IgD-negative memory B cell (primary cell): ENCODE measurements around the gene KRT9. TPM values are rescaled to one million over a fixed set of nuclear protein-coding genes. Genes with fewer than 3 reads are reported as not detected.
"Not testable (repeated sequence)": the region's sequence is repeated elsewhere in the genome, so short reads cannot be mapped to it uniquely, and the experiment has no call there.

Source experiments
- H3K27ac Mint-ChIP-seq, 3 donors: one replicate each; pipeline ENCODE4 v1.8.0; 2020 to 2022; ENCODE audit warnings: mild to moderate bottlenecking in 3 of 3, mixed read lengths in 3 of 3, moderate library complexity in 1 of 3
- H3K27me3 Mint-ChIP-seq: one replicate; pipeline ENCODE4 v1.8.0; 2021; ENCODE audit warnings: mixed read lengths
- H3K36me3 Mint-ChIP-seq: one replicate; pipeline ENCODE4 v1.8.0; 2020; ENCODE audit warnings: mild to moderate bottlenecking, mixed read lengths
- H3K4me1 Mint-ChIP-seq, 3 donors: one replicate each; pipeline ENCODE4 v1.8.0; 2020 to 2022; ENCODE audit warnings: mixed read lengths in 3 of 3, mild to moderate bottlenecking in 1 of 3
- H3K4me3 Mint-ChIP-seq, 4 donors: one replicate each; pipeline ENCODE4 v1.8.0; 2020 to 2022; ENCODE audit warnings: mild to moderate bottlenecking in 4 of 4, mixed read lengths in 4 of 4, moderate library complexity in 3 of 4
- H3K9me3 Mint-ChIP-seq, 3 donors: one replicate each; pipeline ENCODE4 v1.8.0; 2020 to 2021; ENCODE audit warnings: mixed read lengths in 3 of 3, mild to moderate bottlenecking in 1 of 3
- polyA plus RNA-seq: library from polyadenylated mRNA; unstranded; fragments of 300-500 nt; fragmentation: Illumina TruSeq; gene quantifications from one replicate; pipeline ENCODE4 v1.2.3, GENCODE V29; 2021

The KRT9 gene
- polyA plus RNA-seq, 1 donor from 2014 or later, result not detected

DNA sequence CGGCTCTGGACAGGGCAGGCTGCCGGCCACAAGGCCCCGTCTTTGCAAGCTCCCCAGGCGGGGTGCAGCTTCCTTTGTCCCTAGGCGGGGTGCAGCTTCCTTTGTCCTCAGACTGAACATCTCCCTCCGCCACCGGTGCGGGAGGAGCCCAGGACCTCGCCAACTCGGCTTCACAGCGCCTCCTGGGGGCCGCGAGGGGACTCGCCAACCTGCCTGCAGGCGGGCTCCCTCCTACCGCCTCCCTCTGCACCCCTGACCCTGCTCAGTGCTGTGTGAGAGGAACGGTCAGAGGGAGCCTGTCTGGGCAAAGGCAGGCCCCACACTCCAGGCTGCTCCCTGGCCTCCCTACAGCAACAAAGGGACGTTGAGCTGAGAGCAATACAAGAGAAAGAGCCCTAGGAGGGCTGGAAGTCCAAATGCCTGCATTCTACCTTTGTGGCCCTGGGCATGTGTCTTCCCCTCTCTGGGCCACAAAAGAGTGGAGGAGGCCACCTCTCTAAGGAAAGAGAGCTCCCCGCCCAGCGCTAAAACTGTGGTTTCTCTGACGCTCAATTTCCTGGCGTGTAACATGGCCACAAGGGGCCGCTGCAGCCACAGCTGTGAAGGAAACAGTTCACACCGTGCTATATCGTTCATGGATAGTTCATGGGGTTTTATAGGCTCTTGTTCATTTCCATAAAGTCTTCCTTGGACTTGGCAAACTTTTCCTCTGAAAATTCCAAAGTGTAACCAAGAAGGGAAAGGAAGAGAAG, 22.8 kb downstream of the KRT9 start:
- Mint-ChIP-seq H3K27me3 (peaks cover 21% of the 10 kb centered on the region), H3K9me3 (peaks cover 0 to 3% (median 0%) of the 10 kb centered on the region in 3 donors), H3K4me3 (peak overlapping the region in 2 of 4 donors; percentile 25 to 88), H3K4me1 (peaks cover 4 to 7% (median 5%) of the 10 kb centered on the region in 3 donors), H3K27ac (no peak overlapping the region), H3K36me3 (peaks cover 2% of the 10 kb centered on the region)

DNA sequence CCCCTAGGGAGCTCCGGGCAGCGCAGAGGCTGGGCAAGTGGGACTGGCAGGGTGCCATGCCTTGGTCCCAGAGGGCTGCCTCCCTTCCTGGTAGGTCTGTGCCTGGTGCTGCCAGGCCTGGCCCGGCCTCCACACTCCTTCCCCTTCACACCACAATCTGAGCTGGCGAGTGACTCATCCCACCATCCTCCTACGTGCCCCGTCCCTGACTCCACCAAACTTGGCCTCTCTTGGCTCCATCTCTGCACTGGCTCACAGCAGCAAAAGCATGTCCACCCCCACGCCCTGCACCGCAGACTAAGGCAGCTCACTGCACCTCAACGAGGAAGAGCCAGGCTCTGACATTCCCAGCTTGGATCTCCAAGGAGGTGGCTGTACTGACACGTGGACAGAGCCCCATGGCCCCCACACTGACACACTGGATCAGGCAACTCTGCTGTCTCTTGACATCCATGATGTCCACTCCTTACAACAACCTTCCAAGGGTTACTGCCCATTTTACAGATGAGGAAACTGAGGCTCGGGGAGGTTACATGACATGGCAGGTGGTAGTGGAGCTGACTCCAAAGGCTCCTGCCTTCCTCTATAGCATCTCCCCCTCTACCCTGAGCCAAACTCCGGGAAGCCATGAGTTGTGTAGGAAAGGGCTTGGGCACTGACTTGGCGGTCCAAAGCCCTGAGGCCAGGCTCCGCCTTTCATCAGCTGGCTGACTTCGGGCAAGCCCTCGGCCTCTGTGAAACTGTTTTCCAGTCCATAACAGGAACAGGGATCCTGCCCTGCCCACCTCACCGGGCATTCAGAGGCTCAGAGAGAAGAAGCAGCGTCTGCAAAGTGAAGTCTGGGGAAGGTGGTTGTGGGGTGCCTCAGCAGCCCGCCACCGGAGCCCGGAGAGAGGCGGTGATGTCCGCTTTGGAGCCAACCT, 23.7 kb downstream of the KRT9 start:
- H3K27ac Mint-ChIP-seq, result no peak overlapping the region
- peaks cover 2% of the 10 kb centered on the region for H3K36me3 Mint-ChIP-seq
- H3K4me3 Mint-ChIP-seq, result no peak overlapping the region
- peaks cover 18% of the 10 kb centered on the region for H3K27me3 Mint-ChIP-seq
- H3K4me1 Mint-ChIP-seq, result peaks cover 4 to 7% (median 5%) of the 10 kb centered on the region in 3 donors
- peaks cover 0 to 3% (median 0%) of the 10 kb centered on the region in 3 donors for H3K9me3 Mint-ChIP-seq

DNA sequence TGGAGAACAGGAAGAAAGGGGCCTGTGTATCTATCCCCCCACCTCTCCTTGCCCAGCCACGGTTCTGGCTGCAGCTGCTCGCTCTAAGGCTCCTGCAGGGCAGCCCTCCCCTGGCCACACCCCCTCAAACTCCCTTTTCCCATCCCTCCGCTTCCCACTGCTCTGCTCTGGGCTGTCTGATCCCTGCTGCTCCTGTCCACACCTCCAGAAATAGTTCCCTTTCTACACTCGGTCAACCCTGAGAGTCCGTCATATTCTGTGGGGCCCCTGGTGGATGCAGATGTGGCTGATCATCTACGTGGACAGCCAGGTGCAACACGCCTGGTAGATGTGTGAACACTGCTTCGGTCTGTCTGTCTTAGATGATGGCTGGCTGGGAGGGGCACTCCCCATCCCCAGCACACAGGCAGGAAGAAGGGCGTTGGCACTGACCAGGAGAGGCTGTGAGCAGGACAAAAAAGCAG, 24.4 kb downstream of the KRT9 start:
- Mint-ChIP-seq H3K36me3 (peaks cover 2% of the 10 kb centered on the region), H3K4me1 (peaks cover 4 to 7% (median 5%) of the 10 kb centered on the region in 3 donors), H3K27ac (no peak overlapping the region), H3K27me3 (peaks cover 18% of the 10 kb centered on the region), H3K4me3 (no peak overlapping the region), H3K9me3 (peaks cover 0 to 3% (median 0%) of the 10 kb centered on the region in 3 donors)

DNA sequence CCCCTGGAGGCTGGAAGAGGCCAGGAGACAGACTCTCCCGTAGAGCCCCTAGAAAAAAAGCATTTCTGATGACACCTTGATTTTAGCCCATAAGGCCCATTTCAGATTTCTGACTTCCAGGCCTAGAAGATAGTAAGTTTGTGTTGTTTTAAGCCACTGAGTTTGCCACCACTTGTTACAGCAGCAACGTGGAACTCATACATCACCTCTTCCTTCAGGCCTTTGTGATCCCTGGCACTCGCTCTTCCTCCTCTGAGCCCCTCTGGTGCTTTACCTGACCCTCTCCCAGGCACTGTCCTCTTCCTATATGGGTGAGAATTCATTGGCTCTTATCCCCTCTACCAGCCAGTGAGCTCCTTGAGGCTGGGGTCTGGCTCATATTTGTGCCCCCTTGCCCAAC, 25.0 kb downstream of the KRT9 start:
- Mint-ChIP-seq H3K27me3 (peaks cover 18% of the 10 kb centered on the region), H3K27ac (no peak overlapping the region), H3K4me3 (no peak overlapping the region), H3K4me1 (peaks cover 4 to 7% (median 5%) of the 10 kb centered on the region in 3 donors), H3K36me3 (peaks cover 2% of the 10 kb centered on the region), H3K9me3 (peaks cover 0 to 3% (median 0%) of the 10 kb centered on the region in 3 donors)

DNA sequence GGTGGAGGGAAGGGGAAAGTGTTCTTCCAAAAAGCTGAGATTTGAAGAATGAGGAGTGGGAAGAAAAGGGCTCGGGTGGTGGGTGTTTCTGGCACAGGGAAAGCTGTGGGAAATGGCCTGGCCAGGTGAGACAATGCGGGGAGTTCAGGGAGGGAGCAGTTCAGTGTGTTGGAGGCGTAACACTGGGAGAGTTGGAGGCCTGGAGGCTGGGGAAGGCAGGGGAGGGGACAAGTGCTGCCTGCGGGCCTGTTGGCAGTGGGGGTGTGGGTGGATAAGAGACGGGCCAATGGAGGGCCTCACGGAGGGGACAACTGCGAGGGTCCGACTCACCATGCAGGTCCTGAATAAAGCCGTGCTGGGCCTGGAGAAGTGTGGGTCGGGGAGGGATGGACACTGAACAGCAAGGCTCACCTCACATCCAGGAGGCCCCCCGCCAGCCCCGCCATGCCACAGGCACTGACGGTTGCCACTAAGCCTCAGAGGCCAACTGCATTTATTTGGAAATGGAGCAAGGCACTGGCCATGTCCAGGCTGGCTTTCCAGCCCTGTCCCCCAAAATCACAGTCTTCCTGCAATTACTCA, 25.9 kb downstream of the KRT9 start:
- peaks cover 0 to 3% (median 0%) of the 10 kb centered on the region in 3 donors for H3K9me3 Mint-ChIP-seq
- peaks cover 4 to 7% (median 5%) of the 10 kb centered on the region in 3 donors for H3K4me1 Mint-ChIP-seq
- no peak overlapping the region for H3K27ac Mint-ChIP-seq
- H3K4me3 Mint-ChIP-seq, result no peak overlapping the region
- H3K27me3 Mint-ChIP-seq, result peaks cover 16% of the 10 kb centered on the region
- H3K36me3 Mint-ChIP-seq, result peaks cover 2% of the 10 kb centered on the region

DNA sequence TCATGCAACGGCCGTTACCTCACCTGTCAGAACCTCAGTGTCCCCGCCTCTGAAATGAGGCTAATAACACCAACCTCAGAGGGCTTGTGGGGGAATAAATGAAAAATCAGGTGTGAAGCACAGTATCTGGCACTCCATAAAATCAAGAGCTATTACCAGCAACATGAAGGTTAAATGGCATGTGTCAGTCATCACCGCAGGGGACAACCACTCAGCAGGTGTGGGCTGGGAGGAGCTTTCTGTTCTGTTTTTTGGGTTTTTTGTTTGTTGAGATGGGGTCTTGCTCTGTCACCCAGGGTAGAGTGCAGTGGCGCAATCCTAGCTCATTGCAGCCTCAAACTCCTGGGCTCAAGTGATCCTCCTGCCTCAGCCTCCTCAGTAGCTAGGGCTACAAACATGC, 26.9 kb downstream of the KRT9 start:
- peaks cover 4 to 7% (median 5%) of the 10 kb centered on the region in 3 donors for H3K4me1 Mint-ChIP-seq
- peaks cover 16% of the 10 kb centered on the region for H3K27me3 Mint-ChIP-seq
- peaks cover 2% of the 10 kb centered on the region for H3K36me3 Mint-ChIP-seq
- H3K9me3 Mint-ChIP-seq, result peaks cover 0 to 3% (median 0%) of the 10 kb centered on the region in 3 donors
- H3K27ac Mint-ChIP-seq, result no peak overlapping the region
- no peak overlapping the region for H3K4me3 Mint-ChIP-seq

DNA sequence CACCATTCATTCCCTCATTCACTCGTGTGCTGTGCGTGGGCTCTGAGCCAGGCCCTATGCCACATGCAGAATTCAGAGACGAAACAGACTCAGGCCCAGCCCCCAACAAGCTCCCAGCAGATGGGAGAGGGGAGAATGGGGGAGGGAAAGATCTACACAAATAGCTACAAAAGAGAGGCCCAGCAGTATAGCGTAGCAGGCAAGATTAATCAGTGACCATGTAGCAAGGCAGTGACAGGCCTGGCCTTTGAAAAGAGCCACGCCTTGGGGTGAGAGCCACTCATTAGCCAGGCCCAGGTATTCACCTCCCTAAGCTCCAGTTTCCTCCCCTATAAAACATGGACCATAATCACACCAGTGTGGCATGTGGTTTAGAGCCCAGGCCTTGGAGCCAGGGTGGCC, 27.4 kb downstream of the KRT9 start:
- Mint-ChIP-seq H3K36me3 (peaks cover 2% of the 10 kb centered on the region), H3K4me1 (peaks cover 4 to 6% (median 5%) of the 10 kb centered on the region in 3 donors), H3K27me3 (peaks cover 16% of the 10 kb centered on the region), H3K4me3 (no peak overlapping the region), H3K27ac (no peak overlapping the region), H3K9me3 (peaks cover 0 to 3% (median 0%) of the 10 kb centered on the region in 3 donors)

DNA sequence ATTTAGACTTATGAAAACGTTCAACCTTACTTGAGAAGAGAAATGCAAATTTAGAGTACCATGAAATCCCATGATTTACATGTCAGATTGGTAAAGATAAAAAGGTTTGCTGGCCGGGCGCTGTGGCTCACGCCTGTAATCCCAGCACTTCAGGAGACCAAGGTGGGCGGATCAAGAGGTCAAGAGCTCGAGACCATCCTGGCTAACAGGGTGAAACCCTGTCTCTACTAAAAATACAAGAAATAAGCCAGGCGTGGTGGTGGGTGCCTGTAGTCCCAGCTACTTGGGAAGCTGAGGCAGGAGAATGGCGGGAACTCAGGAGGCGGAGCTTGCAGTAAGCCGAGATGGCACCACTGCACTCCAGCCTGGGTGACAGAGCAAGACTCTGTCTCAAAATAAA, 29.1 kb downstream of the KRT9 start:
- H3K4me3 Mint-ChIP-seq, H3K36me3 Mint-ChIP-seq, H3K4me1 Mint-ChIP-seq, H3K9me3 Mint-ChIP-seq, H3K27ac Mint-ChIP-seq: not testable (repeated sequence)
- H3K27me3 Mint-ChIP-seq, result peaks cover 10% of the 10 kb centered on the region

DNA sequence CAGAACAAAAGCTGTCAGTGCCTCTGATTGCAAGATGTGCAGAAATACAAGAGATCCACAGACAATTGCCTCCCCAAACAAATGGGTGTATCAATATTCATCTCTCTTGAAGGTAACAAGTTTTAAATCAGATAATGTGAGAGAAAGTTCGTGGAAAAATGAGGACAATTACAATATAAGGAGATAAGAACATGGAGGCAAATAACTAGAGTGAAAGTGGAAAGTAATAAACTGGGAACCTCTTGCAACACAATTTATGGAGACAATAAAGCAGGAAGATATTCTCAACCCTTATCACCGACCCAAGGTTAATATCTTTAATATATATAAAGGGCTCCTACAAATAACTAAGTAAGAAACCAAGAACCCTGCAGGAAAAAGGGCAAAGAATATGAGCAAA, 29.5 kb downstream of the KRT9 start:
- peaks cover 0 to 3% (median 0%) of the 10 kb centered on the region in 3 donors for H3K9me3 Mint-ChIP-seq
- no peak overlapping the region for H3K4me3 Mint-ChIP-seq
- peaks cover 10% of the 10 kb centered on the region for H3K27me3 Mint-ChIP-seq
- peaks cover under 1% of the 10 kb centered on the region for H3K36me3 Mint-ChIP-seq
- H3K4me1 Mint-ChIP-seq, result no peaks in the 10 kb centered on the region
- no peak overlapping the region for H3K27ac Mint-ChIP-seq

DNA sequence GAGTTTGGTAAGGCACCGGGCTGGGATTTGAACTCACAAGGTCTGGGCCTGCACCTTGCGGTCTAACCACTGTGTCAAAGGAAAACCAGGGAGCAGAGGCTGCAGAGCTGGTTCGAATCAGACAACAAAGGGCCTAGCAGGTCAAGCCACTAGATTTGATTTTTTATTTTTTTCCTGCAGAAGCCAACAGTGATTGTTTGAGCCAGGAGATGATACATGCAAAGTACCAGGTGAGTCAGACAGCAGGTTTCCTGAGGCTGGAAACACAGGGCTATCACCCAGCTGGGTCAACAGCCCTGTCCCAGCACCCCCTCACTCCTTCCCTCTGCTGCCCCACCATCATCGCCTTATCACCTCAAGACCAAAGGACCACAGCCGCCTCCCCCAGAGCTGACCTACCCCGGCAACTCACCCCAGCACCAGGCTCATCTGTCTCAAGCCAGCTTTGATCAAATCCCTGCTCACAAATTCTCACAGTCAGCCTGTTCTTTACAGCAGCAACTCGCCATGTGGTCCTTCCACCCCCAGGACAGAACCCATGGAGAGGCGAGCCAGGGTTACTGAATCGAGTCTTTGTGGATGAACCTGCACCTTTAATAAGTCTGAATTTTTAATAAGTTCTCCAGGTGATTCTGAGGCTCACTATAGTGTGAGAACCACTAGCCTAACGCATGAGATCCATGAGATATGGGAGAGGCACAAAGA, 30.8 kb downstream of the KRT9 start:
- H3K4me3 Mint-ChIP-seq, result no peak overlapping the region
- H3K9me3 Mint-ChIP-seq, result no peaks in the 10 kb centered on the region
- H3K27me3 Mint-ChIP-seq, result peaks cover 8% of the 10 kb centered on the region
- no peak overlapping the region for H3K27ac Mint-ChIP-seq
- no peaks in the 10 kb centered on the region for H3K4me1 Mint-ChIP-seq
- H3K36me3 Mint-ChIP-seq, result no peaks in the 10 kb centered on the region

DNA sequence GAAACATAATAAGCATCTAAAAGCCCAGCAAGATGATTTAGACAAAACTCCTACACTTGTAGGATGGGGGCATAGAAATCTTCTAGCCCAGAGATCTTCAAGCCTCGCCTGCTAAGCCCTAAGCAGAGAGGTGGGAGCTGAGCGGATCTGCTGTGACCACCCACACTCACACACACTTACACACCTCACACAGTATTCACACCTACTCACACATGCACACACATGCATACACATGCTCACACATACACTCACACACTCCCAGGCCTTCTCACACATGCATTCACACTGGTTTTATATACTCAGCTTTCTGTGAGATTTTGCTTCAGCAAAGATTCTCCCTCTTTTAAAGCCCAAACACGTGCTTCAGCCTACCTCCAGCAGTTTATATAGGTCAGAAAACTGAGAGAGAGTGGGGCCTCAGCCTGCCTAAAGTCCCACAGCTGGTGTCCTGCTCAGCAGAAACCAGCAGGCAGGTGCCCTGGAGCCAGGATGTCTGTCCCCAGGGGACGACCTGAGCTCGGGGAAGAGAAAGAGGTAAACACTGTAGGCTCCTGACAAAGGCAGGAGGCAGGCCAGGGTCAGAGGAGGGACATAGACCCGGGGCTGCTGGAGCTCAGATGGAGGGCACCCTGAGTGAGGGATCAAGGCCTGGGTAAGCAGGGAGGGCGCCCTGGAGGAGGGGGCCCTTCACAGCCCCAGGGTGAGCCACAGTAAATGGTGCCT, 31.7 kb downstream of the KRT9 start:
- H3K27me3 Mint-ChIP-seq, result peaks cover 11% of the 10 kb centered on the region
- H3K9me3 Mint-ChIP-seq, result no peaks in the 10 kb centered on the region
- no peaks in the 10 kb centered on the region for H3K36me3 Mint-ChIP-seq
- H3K4me1 Mint-ChIP-seq, result no peaks in the 10 kb centered on the region
- H3K4me3 Mint-ChIP-seq, result no peak overlapping the region
- no peak overlapping the region for H3K27ac Mint-ChIP-seq

DNA sequence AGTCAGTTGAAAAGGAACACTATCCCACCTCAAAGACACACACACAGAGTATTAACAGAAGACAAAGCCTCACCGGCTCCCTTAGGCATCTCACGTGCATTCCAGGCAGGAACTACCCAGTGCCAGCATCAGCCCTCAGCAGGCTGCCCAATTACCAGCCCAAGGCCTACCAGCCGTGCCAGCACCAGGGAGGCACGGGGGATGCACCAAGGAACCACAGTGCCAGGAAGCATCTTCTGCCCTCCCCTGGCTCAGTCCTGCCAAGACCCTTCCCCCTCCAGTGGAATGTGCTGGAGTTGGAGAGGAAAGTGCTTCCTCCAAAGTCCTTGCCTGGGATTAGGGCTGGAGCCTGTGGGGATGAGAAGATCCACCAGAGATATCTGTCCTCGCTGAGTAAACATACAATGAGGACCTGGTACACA, 32.8 kb downstream of the KRT9 start:
- Mint-ChIP-seq H3K27ac (peak overlapping the region in 1 of 3 donors; percentile 52), H3K4me1 (no peaks in the 10 kb centered on the region), H3K4me3 (no peak overlapping the region), H3K36me3 (no peaks in the 10 kb centered on the region), H3K27me3 (peaks cover 15% of the 10 kb centered on the region), H3K9me3 (no peaks in the 10 kb centered on the region)

DNA sequence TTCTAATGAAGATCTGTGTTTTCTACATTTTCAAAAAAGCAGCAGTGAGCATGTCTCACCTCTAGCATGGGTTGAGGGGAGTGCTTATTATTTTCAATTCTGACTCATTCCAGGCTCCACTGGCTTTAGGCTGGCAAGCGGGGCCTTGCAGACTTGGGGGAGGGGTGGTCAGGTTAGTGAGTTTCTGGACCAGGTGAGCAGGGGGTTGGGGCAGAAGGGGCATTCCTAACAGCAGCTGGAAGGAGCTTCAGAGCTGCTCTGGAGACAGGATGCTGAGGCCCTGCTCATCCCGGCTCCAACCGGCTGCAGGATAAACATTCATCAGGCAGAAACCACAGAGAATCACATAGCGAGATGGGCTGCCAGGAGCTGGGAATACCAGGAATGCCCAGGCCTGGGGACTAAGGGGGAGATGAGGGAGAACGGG, 33.3 kb downstream of the KRT9 start:
- H3K36me3 Mint-ChIP-seq, result no peaks in the 10 kb centered on the region
- no peak overlapping the region for H3K4me3 Mint-ChIP-seq
- no peaks in the 10 kb centered on the region for H3K4me1 Mint-ChIP-seq
- H3K9me3 Mint-ChIP-seq, result no peaks in the 10 kb centered on the region
- H3K27me3 Mint-ChIP-seq, result peaks cover 15% of the 10 kb centered on the region
- peak overlapping the region in 1 of 3 donors; percentile 52 for H3K27ac Mint-ChIP-seq

DNA sequence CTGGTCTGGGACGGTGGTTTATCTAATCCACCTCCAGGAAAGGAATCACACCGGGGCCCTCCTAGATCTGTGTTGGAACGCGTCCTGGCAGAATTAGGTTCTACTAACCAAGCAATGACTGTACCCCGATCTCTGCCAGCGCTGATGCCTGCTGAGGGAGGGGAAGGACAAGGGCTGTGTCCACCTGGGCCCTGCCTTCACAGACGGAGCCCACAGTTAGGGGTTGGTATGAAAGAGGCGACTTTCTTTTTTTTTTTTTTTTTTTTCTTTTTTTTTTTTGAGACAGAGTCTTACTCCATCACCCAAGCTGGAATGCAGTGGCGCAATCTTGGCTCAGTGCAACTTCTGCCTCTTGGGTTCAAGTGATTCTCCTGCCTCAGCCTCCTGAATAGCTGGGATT, 33.9 kb downstream of the KRT9 start:
- Mint-ChIP-seq H3K9me3 (peaks cover 0 to under 1% (median 0%) of the 10 kb centered on the region in 3 donors), H3K4me3 (no peak overlapping the region), H3K27me3 (peaks cover 18% of the 10 kb centered on the region), H3K27ac (peak overlapping the region in 1 of 3 donors; percentile 14), H3K4me1 (no peaks in the 10 kb centered on the region), H3K36me3 (no peaks in the 10 kb centered on the region)
